Stimulated activated CD8-positive, alpha-beta memory T cell treated with anti-CD3 and anti-CD28 coated beads, Interleukin-7, amount 100 ng/mL, for 24 hours (primary cell): ENCODE data around the gene TOB2.

ENCODE experiments used
- DNase-seq: peaks from one replicate; pipeline ENCODE4 v3.0.0-alpha.2; 2020; ENCODE audit warnings: low read depth

Gene TOB2

GRCh38 chr22:41384128-41384527 lies 62.5 kb downstream of the TOB2 start:
- no peak for DNase-seq
